22Rv1 (cell line): ENCODE measurements around the gene MED27.

Experiments
- H3K27ac ChIP-seq: fragments of 450-650 bp; 2 replicates; pipeline ENCODE4 v1.5.1; 2017
- CTCF ChIP-seq: fragments of 450-650 bp; IDR thresholded peaks from 2 replicates; pipeline ENCODE4 v1.5.1; 2017; ENCODE audit warnings: mild to moderate bottlenecking
- ZFX ChIP-seq: fragments of 450-650 bp; IDR thresholded peaks from 2 replicates; pipeline ENCODE4 v1.6.1; 2017; ENCODE audit warnings: antibody characterized with exemption, borderline replicate concordance

Gene MED27

GRCh38 chr9:131837316-131837715 is 242.4 kb downstream of the MED27 start:
- TF ChIP-seq CTCF: peak; percentile 64
- TF ChIP-seq ZFX: no peak
- H3K27ac ChIP-seq: no peak overlapping the region

- no peak overlapping the region for H3K27ac ChIP-seq
- TF ChIP-seq CTCF (no peak), ZFX (no peak)
Observed at GRCh38 chr9:131836607-131837315, 242.9 kb downstream of the MED27 start.

- TF ChIP-seq ZFX (no peak), CTCF (no peak)
- H3K27ac ChIP-seq: no peak overlapping the region
Observed at GRCh38 chr9:131836021-131836420, 243.6 kb downstream of the MED27 start.

GRCh38 chr9:131835151-131835910 is 244.3 kb downstream of the MED27 start:
- TF ChIP-seq ZFX (no peak), CTCF (no peak)
- H3K27ac ChIP-seq: no peak overlapping the region

- no peak overlapping the region for H3K27ac ChIP-seq
- TF ChIP-seq CTCF: no peak
Observed at GRCh38 chr9:131834721-131835120, 244.9 kb downstream of the MED27 start.

GRCh38 chr9:131833906-131834305 is 245.8 kb downstream of the MED27 start:
- H3K27ac ChIP-seq: no peak overlapping the region
- TF ChIP-seq CTCF (no peak), ZFX (no peak)

GRCh38 chr9:131833083-131833482 is 246.6 kb downstream of the MED27 start:
- TF ChIP-seq ZFX (no peak), CTCF (no peak)
- no peak overlapping the region for H3K27ac ChIP-seq
